Measurements from ENCODE around the gene DDO. TPM values are rescaled to one million over a fixed set of nuclear protein-coding genes. Genes with fewer than 3 reads are reported as not detected.
A peak's percentile ranks its signal among the peaks of the same experiment; 100 is the strongest.
"Not testable (repeated sequence)": the region's sequence is repeated elsewhere in the genome, so short reads cannot be mapped to it uniquely, and the experiment has no call there.

DDO gene, protein sequence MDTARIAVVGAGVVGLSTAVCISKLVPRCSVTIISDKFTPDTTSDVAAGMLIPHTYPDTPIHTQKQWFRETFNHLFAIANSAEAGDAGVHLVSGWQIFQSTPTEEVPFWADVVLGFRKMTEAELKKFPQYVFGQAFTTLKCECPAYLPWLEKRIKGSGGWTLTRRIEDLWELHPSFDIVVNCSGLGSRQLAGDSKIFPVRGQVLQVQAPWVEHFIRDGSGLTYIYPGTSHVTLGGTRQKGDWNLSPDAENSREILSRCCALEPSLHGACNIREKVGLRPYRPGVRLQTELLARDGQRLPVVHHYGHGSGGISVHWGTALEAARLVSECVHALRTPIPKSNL
- total RNA-seq (2014; rRNA removed; shearing (Covaris generic); ENCODE audit: low replicate concordance): not detected in 2 replicates

DNA sequence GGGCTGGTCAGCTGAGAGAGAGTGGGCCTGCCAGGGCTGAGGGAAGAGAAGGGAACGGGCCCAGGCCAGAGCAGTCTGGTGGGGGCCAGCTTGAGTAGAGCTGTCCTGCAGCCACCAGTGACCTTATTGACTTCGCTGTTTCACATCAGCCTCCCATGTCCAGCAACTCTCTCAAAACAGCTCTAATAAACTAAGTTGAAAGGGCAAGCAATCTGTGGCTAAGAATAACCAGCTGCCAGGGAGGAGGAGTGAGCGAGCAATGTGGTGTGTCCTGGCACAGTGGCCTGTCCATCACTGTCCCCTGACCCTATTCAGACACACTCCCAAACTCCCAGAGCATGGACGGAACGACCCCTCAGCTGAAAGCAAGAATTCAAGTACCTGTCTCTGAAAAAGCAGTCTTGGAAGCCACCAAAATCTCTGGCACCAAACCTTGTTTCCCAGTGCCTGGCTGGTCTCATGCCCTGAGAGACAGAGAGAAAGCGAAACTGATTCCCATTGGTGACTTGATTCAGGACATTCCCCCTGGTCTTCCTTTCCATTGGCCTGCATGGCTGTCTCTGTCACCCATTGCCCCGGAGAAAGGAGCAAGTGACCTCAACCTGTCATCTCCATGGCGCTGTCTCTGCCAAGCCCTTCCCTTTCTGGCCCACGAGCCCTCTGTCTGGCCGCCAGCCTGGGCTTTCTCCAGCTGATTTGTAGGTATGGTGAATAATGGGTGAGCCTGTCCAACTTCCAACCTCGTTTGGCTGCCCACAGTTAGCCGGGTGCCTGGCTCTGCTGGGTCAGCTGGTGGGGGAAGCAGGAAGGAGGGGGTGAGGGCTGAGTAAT lies at the start of gene DDO:
Gene DDO, minus strand, starts transcription at position 490 of the 831 bp plus-strand sequence. CDS start 2,113 bp downstream, outside the sequence.
- Histone ChIP-seq H3K4me3 (ENCODE audit: low read length) (no peak within 1 kb of the TSS), H3K79me2 (ENCODE audit: low read length) (no peaks in the 10 kb centered on the region), H3K27ac (ENCODE audit: low read length) (no peak within 1 kb of the TSS), H3K9me3 (ENCODE audit: low read length) (no peaks in the 10 kb centered on the region), H3K9me2 (replicated peaks; ENCODE audit: insufficient read depth, low read length) (no peaks in the 10 kb centered on the region), H2AFZ (ENCODE audit: low read length) (no peak within 1 kb of the TSS), H4K20me1 (ENCODE audit: insufficient read depth, low read depth, low read length) (no peaks in the 10 kb centered on the region), H3K36me3 (ENCODE audit: insufficient read depth, low read length) (no peaks in the 10 kb centered on the region), H3K4me2 (ENCODE audit: low read depth, low read length, poor library complexity, severe bottlenecking) (no peak within 1 kb of the TSS), H3K9ac (ENCODE audit: low read length) (no peak within 1 kb of the TSS), H3K27me3 (ENCODE audit: low read length) (no peaks in the 10 kb centered on the region), H3K4me1 (ENCODE audit: low read length) (no peaks in the 10 kb centered on the region)
- DNase-seq: no peak

DNA sequence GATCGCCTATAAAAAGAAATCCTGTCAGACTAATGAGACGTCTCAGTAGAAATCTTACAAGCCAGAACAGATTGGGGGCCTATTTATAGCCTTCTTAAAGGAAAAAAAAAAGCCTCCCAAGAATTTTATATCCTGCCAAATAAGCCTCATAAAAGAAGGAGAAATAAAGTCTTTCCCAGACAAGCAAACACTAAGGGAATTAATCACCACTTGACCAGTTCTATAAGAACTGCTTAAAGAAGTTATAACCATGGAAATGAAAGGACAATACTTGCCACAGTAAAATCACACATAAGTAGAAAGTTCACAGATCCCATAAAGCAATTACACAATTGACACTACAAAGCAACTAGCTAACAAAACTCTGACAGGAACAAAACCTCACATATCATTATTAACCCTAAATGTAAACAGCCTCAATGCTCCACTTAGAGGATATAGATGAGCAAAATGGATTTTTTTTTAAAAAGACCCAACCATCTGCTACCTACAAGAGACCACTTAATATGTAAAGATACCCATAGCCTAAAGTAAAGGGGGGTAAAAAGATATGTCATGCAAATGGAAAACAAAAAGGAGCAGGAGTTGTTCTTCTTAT lies 47.6 kb upstream of the DDO start:
- Histone ChIP-seq H3K36me3 (ENCODE audit: insufficient read depth, low read length) (no peaks in the 10 kb centered on the region), H3K9me2 (replicated peaks; ENCODE audit: insufficient read depth, low read length) (no peaks in the 10 kb centered on the region), H3K4me3 (ENCODE audit: low read length) (no peak overlapping the region), H2AFZ (ENCODE audit: low read length) (no peak overlapping the region), H3K79me2 (ENCODE audit: low read length) (no peaks in the 10 kb centered on the region), H3K27ac (ENCODE audit: low read length) (no peak overlapping the region), H3K27me3 (ENCODE audit: low read length) (no peaks in the 10 kb centered on the region; the same call in 1 of the 2 replicates), H3K9ac (ENCODE audit: low read length) (no peak overlapping the region), H3K9me3 (ENCODE audit: low read length) (peaks cover 5% of the 10 kb centered on the region; the same call in 1 of the 2 replicates), H4K20me1 (ENCODE audit: insufficient read depth, low read depth, low read length) (no peaks in the 10 kb centered on the region), H3K4me2 (ENCODE audit: low read depth, low read length, poor library complexity, severe bottlenecking) (no peak overlapping the region), H3K4me1 (ENCODE audit: low read length) (no peaks in the 10 kb centered on the region)
- no peak for DNase-seq

DNA sequence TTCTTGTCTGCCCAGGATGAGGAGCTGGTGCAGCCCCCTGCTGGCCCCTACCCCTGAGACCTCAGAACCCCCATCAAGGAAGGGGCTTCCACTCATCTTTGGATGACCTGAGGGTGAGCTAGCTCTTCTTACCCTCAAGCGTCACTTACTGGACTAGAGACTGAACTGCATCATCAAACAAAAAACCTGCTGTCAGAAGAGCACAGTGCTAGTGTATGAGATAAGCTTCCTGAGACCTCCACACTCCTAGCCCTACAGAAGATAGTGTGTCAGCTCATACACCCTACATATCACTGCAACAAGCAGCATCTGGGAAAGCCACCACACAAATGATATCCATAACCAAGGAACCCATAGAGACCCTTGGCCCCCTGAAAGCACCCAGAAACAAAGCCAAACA lies 46.0 kb upstream of the DDO start:
- no peak for DNase-seq
- Histone ChIP-seq H3K79me2 (ENCODE audit: low read length) (no peaks in the 10 kb centered on the region), H3K4me1 (ENCODE audit: low read length) (no peaks in the 10 kb centered on the region), H3K4me2 (ENCODE audit: low read depth, low read length, poor library complexity, severe bottlenecking) (no peak overlapping the region), H3K9me2 (replicated peaks; ENCODE audit: insufficient read depth, low read length) (no peaks in the 10 kb centered on the region), H2AFZ (ENCODE audit: low read length) (no peak overlapping the region), H3K27me3 (ENCODE audit: low read length) (no peaks in the 10 kb centered on the region; the same call in 1 of the 2 replicates), H3K9me3 (ENCODE audit: low read length) (peaks cover 5% of the 10 kb centered on the region; the same call in 1 of the 2 replicates), H4K20me1 (ENCODE audit: insufficient read depth, low read depth, low read length) (no peaks in the 10 kb centered on the region), H3K36me3 (ENCODE audit: insufficient read depth, low read length) (no peaks in the 10 kb centered on the region), H3K4me3 (ENCODE audit: low read length) (no peak overlapping the region), H3K27ac (ENCODE audit: low read length) (no peak overlapping the region), H3K9ac (ENCODE audit: low read length) (no peak overlapping the region)

DNA sequence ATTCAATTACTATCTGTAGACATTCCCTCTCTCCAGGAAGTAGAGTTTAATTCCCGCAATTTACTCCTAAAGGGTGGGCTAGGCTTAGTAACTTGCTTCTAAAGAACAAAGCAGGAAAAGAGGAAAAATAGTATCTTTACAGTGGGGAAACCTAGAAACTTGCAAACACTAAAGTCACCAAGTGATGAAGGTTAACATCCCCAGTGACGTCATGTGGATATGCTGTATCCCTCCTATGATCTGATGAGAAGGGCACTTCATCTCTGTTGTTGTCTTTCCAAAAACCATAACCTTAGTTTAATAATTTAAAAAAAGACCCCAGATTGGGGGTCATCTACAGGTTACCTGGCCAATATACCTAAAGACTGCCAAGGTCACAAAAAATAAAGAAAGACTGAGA lies 43.8 kb upstream of the DDO start:
- no peak overlapping the region for H2AFZ ChIP-seq (ENCODE audit: low read length)
- no peaks in the 10 kb centered on the region for H4K20me1 ChIP-seq (ENCODE audit: insufficient read depth, low read depth, low read length)
- DNase-seq: no peak
- no peaks in the 10 kb centered on the region; the same call in 1 of the 2 replicates for H3K27me3 ChIP-seq (ENCODE audit: low read length)
- no peak overlapping the region for H3K4me2 ChIP-seq (ENCODE audit: low read depth, low read length, poor library complexity, severe bottlenecking)
- no peaks in the 10 kb centered on the region for H3K79me2 ChIP-seq (ENCODE audit: low read length)
- no peak overlapping the region for H3K9ac ChIP-seq (ENCODE audit: low read length)
- peaks cover 5% of the 10 kb centered on the region; the same call in 1 of the 2 replicates for H3K9me3 ChIP-seq (ENCODE audit: low read length)
- H3K4me1 ChIP-seq (ENCODE audit: low read length): no peaks in the 10 kb centered on the region
- no peak overlapping the region for H3K4me3 ChIP-seq (ENCODE audit: low read length)
- no peaks in the 10 kb centered on the region for H3K9me2 ChIP-seq (replicated peaks; ENCODE audit: insufficient read depth, low read length)
- no peaks in the 10 kb centered on the region for H3K36me3 ChIP-seq (ENCODE audit: insufficient read depth, low read length)
- H3K27ac ChIP-seq (ENCODE audit: low read length): no peak overlapping the region

DNA sequence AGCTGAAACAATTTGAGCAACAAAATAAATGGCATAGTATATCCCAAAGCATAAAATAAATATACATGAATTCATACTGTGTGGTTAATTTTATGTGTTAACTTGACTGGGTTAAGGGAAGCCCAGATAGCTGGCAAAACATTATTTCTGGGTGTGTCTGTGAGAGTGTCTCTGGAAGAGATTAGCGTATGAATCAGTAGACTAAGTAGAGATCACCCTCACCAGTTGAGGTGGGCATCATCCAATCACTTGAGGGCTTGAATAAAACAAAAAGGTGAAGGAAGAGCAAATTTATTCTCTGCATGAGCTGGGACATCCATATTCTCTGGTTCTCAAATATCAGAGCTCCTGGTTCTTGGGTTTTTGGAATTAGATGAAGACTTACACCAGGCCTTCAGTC lies 43.1 kb upstream of the DDO start:
- Histone ChIP-seq H3K27ac (ENCODE audit: low read length) (no peak overlapping the region), H2AFZ (ENCODE audit: low read length) (no peak overlapping the region), H3K4me3 (ENCODE audit: low read length) (no peak overlapping the region), H3K9ac (ENCODE audit: low read length) (no peak overlapping the region), H3K9me3 (ENCODE audit: low read length) (peaks cover 5% of the 10 kb centered on the region; the same call in 1 of the 2 replicates), H4K20me1 (ENCODE audit: insufficient read depth, low read depth, low read length) (no peaks in the 10 kb centered on the region), H3K79me2 (ENCODE audit: low read length) (no peaks in the 10 kb centered on the region), H3K27me3 (ENCODE audit: low read length) (no peaks in the 10 kb centered on the region; the same call in 1 of the 2 replicates), H3K4me2 (ENCODE audit: low read depth, low read length, poor library complexity, severe bottlenecking) (no peak overlapping the region), H3K36me3 (ENCODE audit: insufficient read depth, low read length) (no peaks in the 10 kb centered on the region), H3K4me1 (ENCODE audit: low read length) (no peaks in the 10 kb centered on the region), H3K9me2 (replicated peaks; ENCODE audit: insufficient read depth, low read length) (no peaks in the 10 kb centered on the region)
- DNase-seq: no peak

DNA sequence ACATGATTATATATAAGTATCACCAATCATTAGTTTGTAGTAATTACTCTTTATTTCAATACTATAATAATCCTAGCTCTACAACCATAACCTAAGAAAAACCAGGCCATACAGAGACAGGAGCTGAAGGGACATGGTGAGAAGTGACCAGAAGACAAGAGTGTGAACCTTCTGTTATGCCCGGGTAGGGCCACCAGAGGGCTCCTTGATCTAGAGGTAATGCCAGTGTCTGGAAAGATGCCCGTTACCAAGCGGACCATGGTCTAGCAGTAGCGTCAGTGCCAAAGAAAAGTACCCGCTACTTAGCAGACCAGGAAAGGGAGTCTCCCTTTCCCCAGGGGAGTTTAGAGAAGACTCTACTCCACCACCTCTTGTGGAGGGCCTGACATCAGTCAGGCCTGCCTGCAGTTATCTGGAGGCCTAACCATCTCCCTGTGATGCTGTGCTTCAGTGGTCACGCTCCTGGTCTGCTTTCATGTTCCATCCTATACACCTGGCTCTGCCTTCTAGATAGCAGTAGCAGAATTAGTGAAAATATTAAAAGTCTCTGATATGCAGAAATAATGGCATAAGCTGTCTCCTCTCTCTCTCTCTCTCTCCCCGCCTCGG lies 42.3 kb upstream of the DDO start:
- not testable (repeated sequence) for H3K9me3 ChIP-seq (ENCODE audit: low read length); H4K20me1 ChIP-seq (ENCODE audit: insufficient read depth, low read depth, low read length); H2AFZ ChIP-seq (ENCODE audit: low read length); H3K27me3 ChIP-seq (ENCODE audit: low read length); H3K79me2 ChIP-seq (ENCODE audit: low read length); H3K4me1 ChIP-seq (ENCODE audit: low read length); H3K9me2 ChIP-seq (replicated peaks; ENCODE audit: insufficient read depth, low read length); H3K4me3 ChIP-seq (ENCODE audit: low read length); H3K27ac ChIP-seq (ENCODE audit: low read length); H3K4me2 ChIP-seq (ENCODE audit: low read depth, low read length, poor library complexity, severe bottlenecking); H3K9ac ChIP-seq (ENCODE audit: low read length); H3K36me3 ChIP-seq (ENCODE audit: insufficient read depth, low read length)
- peak; percentile 83 for DNase-seq

DNA sequence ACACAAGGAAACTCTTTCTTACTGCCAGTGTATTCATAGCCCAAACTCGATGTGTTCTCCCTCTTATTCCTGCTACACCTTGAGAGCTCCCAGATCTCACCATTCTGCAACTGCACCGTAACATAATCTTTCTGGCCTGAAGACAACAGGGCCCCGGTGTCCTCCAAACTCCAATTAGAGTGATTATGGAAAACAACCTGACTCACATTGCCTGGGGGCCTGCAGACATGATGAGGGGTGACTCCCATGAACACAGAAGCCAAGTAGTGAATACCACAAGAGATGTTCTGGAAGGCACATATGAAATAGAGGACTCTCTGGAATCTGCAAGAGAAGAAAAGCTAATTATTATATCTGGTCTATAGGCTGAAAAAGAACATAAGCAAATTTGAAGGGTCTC lies 41.3 kb upstream of the DDO start:
- Histone ChIP-seq H3K79me2 (ENCODE audit: low read length) (no peaks in the 10 kb centered on the region), H3K9me3 (ENCODE audit: low read length) (no peaks in the 10 kb centered on the region), H3K9ac (ENCODE audit: low read length) (no peak overlapping the region), H3K27me3 (ENCODE audit: low read length) (no peaks in the 10 kb centered on the region), H3K27ac (ENCODE audit: low read length) (no peak overlapping the region), H3K4me1 (ENCODE audit: low read length) (no peaks in the 10 kb centered on the region), H3K36me3 (ENCODE audit: insufficient read depth, low read length) (no peaks in the 10 kb centered on the region), H3K4me2 (ENCODE audit: low read depth, low read length, poor library complexity, severe bottlenecking) (no peak overlapping the region), H4K20me1 (ENCODE audit: insufficient read depth, low read depth, low read length) (no peaks in the 10 kb centered on the region), H3K4me3 (ENCODE audit: low read length) (no peak overlapping the region), H2AFZ (ENCODE audit: low read length) (no peak overlapping the region), H3K9me2 (replicated peaks; ENCODE audit: insufficient read depth, low read length) (no peaks in the 10 kb centered on the region)
- no peak for DNase-seq

DNA sequence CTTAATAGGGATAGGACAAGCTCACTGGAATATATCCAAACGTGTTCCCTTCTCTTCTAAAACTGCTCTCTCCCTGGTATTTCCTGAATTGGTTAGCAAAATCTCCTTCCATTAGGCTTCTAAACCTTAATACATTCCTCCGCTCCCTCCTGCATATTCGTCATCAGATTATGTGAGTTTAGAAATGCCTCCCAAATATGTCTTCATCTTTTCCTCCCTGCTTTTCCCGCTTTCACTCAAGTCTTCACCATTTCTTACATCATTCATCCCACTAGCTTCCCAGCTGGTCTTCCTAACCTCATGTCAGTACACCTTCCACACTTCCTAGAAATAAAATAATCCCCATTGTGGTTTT lies 34.1 kb upstream of the DDO start:
- H3K79me2 ChIP-seq (ENCODE audit: low read length): no peaks in the 10 kb centered on the region
- no peak overlapping the region for H3K9ac ChIP-seq (ENCODE audit: low read length)
- no peak for DNase-seq
- H3K9me2 ChIP-seq (replicated peaks; ENCODE audit: insufficient read depth, low read length): no peaks in the 10 kb centered on the region
- H3K27me3 ChIP-seq (ENCODE audit: low read length): no peaks in the 10 kb centered on the region
- no peaks in the 10 kb centered on the region for H3K36me3 ChIP-seq (ENCODE audit: insufficient read depth, low read length)
- H3K4me1 ChIP-seq (ENCODE audit: low read length): peaks cover 3% of the 10 kb centered on the region; the same call in 1 of the 2 replicates
- H3K27ac ChIP-seq (ENCODE audit: low read length): no peak overlapping the region
- no peak overlapping the region for H3K4me3 ChIP-seq (ENCODE audit: low read length)
- no peak overlapping the region for H3K4me2 ChIP-seq (ENCODE audit: low read depth, low read length, poor library complexity, severe bottlenecking)
- no peaks in the 10 kb centered on the region for H3K9me3 ChIP-seq (ENCODE audit: low read length)
- no peaks in the 10 kb centered on the region for H4K20me1 ChIP-seq (ENCODE audit: insufficient read depth, low read depth, low read length)
- H2AFZ ChIP-seq (ENCODE audit: low read length): no peak overlapping the region
